CD4-positive, alpha-beta memory T cell (primary cell): ENCODE measurements around the gene CPNE4. TPM values are rescaled to one million over a fixed set of nuclear protein-coding genes. Genes with fewer than 3 reads are reported as not detected.

Experiments
- CTCF ChIA-PET: fragments of 350-600 bp; sonication (Branson Sonifier 250); formaldehyde crosslinking; loops from one replicate; lab custom pipeline; 2021; ENCODE audit warnings: inconsistent platforms; ENCODE audit not compliant: partially characterized antibody; lab: Charles Lee
- POLR2A ChIA-PET: fragments of 350-600 bp; sonication (Branson Sonifier 250); formaldehyde crosslinking; loops from one replicate; lab custom pipeline; 2021; ENCODE audit not compliant: partially characterized antibody; lab: Charles Lee
- DNase-seq, 5 donors: peaks; one replicate each; pipeline versions ENCODE4 v3.0.0 to v3.0.0-alpha.2; 2020 to 2022; ENCODE audit warnings: mixed read lengths in 1 of 5
- H3K27ac ChIP-seq: one replicate; pipeline ENCODE4 v1.7.0; 2013; ENCODE audit warnings: low read depth, low read length
- H3K27me3 ChIP-seq: 2 replicates; pipeline ENCODE4 v1.7.0; 2013; ENCODE audit warnings: mild to moderate bottlenecking, low read length, moderate library complexity; ENCODE audit not compliant: insufficient read depth
- H3K36me3 ChIP-seq: 2 replicates; pipeline ENCODE4 v1.7.0; 2013; ENCODE audit warnings: mild to moderate bottlenecking, low read length, moderate library complexity; ENCODE audit not compliant: insufficient read depth
- H3K4me1 ChIP-seq: 2 replicates; pipeline ENCODE4 v1.7.0; 2013; ENCODE audit warnings: mild to moderate bottlenecking, low read length, moderate library complexity; ENCODE audit not compliant: insufficient read depth
- H3K4me3 ChIP-seq, 2 donors: one replicate each; pipeline ENCODE4 v1.7.0; 2013; ENCODE audit warnings: low read length in 2 of 2, mild to moderate bottlenecking in 1 of 2
- H3K9me3 ChIP-seq, 2 donors: one replicate each; pipeline ENCODE4 v1.7.0; 2013; ENCODE audit warnings: low read length in 2 of 2, control low read depth in 1 of 2; ENCODE audit not compliant: control insufficient read depth in 1 of 2
- H3K27ac Mint-ChIP-seq, 7 donors: one replicate each; pipeline ENCODE4 v1.8.0; 2020 to 2021; ENCODE audit warnings: mixed read lengths in 7 of 7, mild to moderate bottlenecking in 6 of 7, inconsistent platforms in 3 of 7, moderate library complexity in 3 of 7
- H3K27me3 Mint-ChIP-seq, 2 donors: one replicate each; pipeline ENCODE4 v1.8.0; 2020 to 2021; ENCODE audit warnings: mixed read lengths in 2 of 2
- H3K36me3 Mint-ChIP-seq, 2 donors: one replicate each; pipeline ENCODE4 v1.8.0; 2020 to 2021; ENCODE audit warnings: mixed read lengths in 2 of 2, inconsistent platforms in 1 of 2, mild to moderate bottlenecking in 1 of 2
- H3K4me1 Mint-ChIP-seq, 4 donors: one replicate each; pipeline ENCODE4 v1.8.0; 2020 to 2021; ENCODE audit warnings: mixed read lengths in 4 of 4, mild to moderate bottlenecking in 1 of 4
- H3K4me3 Mint-ChIP-seq, 8 donors: one replicate each; pipeline ENCODE4 v1.8.0; 2020 to 2021; ENCODE audit warnings: mixed read lengths in 8 of 8, mild to moderate bottlenecking in 7 of 8, moderate library complexity in 6 of 8, inconsistent platforms in 3 of 8
- H3K9me3 Mint-ChIP-seq, 8 donors: one replicate each; pipeline ENCODE4 v1.8.0; 2020 to 2021; ENCODE audit warnings: mixed read lengths in 8 of 8, mild to moderate bottlenecking in 5 of 8, inconsistent platforms in 3 of 8, moderate library complexity in 1 of 8
- intact Hi-C: fragments of 100-400 bp; cut with micrococcal nuclease; formaldehyde crosslinking; loops from one replicate; pipeline ENCODE4 v1.15.1; 2023
- polyA plus RNA-seq, 2 donors: library from polyadenylated mRNA; unstranded; fragments of 300-500 nt; fragmentation: Illumina TruSeq; gene quantifications; one replicate each; pipeline ENCODE4 v1.2.3, GENCODE V29; 2021
- total RNA-seq, 2 experiments: library from RNA; stranded (reverse); gene quantifications; one replicate each; pipeline ENCODE4 v1.2.3, GENCODE V29; 2021

The CPNE4 gene
- total and polyA plus RNA-seq, 4 experiments from 2014 or later = not detected

GRCh38 chr3:131620977-131621376, 413.8 kb downstream of the CPNE4 start:
- Histone ChIP-seq H3K9me3 (no peaks in the 10 kb centered on the region), H3K36me3 (no peaks in the 10 kb centered on the region), H3K4me1 (no peaks in the 10 kb centered on the region), H3K27ac (no peak overlapping the region), H3K27me3 (no peaks in the 10 kb centered on the region), H3K4me3 (no peak overlapping the region)
- CTCF ChIA-PET = no interaction called here
- Mint-ChIP-seq H3K27me3 (peaks cover 7 to 11% of the 10 kb centered on the region in 2 donors), H3K36me3 (no peaks in the 10 kb centered on the region), H3K27ac (no peak overlapping the region), H3K4me3 (no peak overlapping the region), H3K4me1 (no peaks in the 10 kb centered on the region), H3K9me3 (peaks cover 0 to 1% (median 0%) of the 10 kb centered on the region in 8 donors)
- POLR2A ChIA-PET = no interaction called here
- no peak for DNase-seq
- intact Hi-C loops = no loop called here

- no peaks in the 10 kb centered on the region for H3K36me3 ChIP-seq
- intact Hi-C loops = no loop called here
- Mint-ChIP-seq H3K4me3 (no peak overlapping the region), H3K9me3 (peaks cover 0 to 1% (median 0%) of the 10 kb centered on the region in 8 donors), H3K36me3 (no peaks in the 10 kb centered on the region), H3K27ac (no peak overlapping the region), H3K27me3 (peaks cover 7 to 12% of the 10 kb centered on the region in 2 donors), H3K4me1 (no peaks in the 10 kb centered on the region)
- no peak overlapping the region for H3K27ac ChIP-seq
- no peaks in the 10 kb centered on the region for H3K27me3 ChIP-seq
- no peaks in the 10 kb centered on the region for H3K4me1 ChIP-seq
- DNase-seq = no peak
- H3K4me3 ChIP-seq = no peak overlapping the region
- ChIA-PET CTCF (no interaction called here), POLR2A (no interaction called here)
- no peaks in the 10 kb centered on the region for H3K9me3 ChIP-seq
These were observed 415.0 kb downstream of the CPNE4 start for GRCh38 chr3:131619821-131620220.

GRCh38 chr3:131616719-131617118, 418.1 kb downstream of the CPNE4 start:
- no peaks in the 10 kb centered on the region for H3K36me3 Mint-ChIP-seq
- ChIA-PET POLR2A (no interaction called here), CTCF (no interaction called here)
- no peak for DNase-seq
- H3K4me3 Mint-ChIP-seq = no peak overlapping the region
- no peaks in the 10 kb centered on the region for H3K9me3 ChIP-seq
- no peaks in the 10 kb centered on the region for H3K4me1 ChIP-seq
- H3K27ac Mint-ChIP-seq = no peak overlapping the region
- no peak overlapping the region for H3K27ac ChIP-seq
- peaks cover 10 to 17% of the 10 kb centered on the region in 2 donors for H3K27me3 Mint-ChIP-seq
- no peaks in the 10 kb centered on the region for H3K27me3 ChIP-seq
- no peak overlapping the region for H3K4me3 ChIP-seq
- no peaks in the 10 kb centered on the region for H3K36me3 ChIP-seq
- intact Hi-C loops = no loop called here
- H3K9me3 Mint-ChIP-seq = peaks cover 0 to 3% (median 0%) of the 10 kb centered on the region in 8 donors
- H3K4me1 Mint-ChIP-seq = no peaks in the 10 kb centered on the region

GRCh38 chr3:131612745-131613144, 422.1 kb downstream of the CPNE4 start:
- Histone ChIP-seq H3K4me1 (no peaks in the 10 kb centered on the region), H3K36me3 (no peaks in the 10 kb centered on the region), H3K4me3 (no peak overlapping the region), H3K27me3 (no peaks in the 10 kb centered on the region), H3K9me3 (no peaks in the 10 kb centered on the region), H3K27ac (no peak overlapping the region)
- Mint-ChIP-seq H3K4me1 (no peaks in the 10 kb centered on the region), H3K27ac (no peak overlapping the region), H3K36me3 (no peaks in the 10 kb centered on the region), H3K4me3 (no peak overlapping the region), H3K9me3 (peaks cover 0 to 1% (median 0%) of the 10 kb centered on the region in 8 donors), H3K27me3 (peaks cover 9 to 18% of the 10 kb centered on the region in 2 donors)
- ChIA-PET POLR2A (no interaction called here), CTCF (no interaction called here)
- DNase-seq = no peak
- intact Hi-C loops = no loop called here

GRCh38 chr3:131610174-131610573, 424.6 kb downstream of the CPNE4 start:
- H3K4me3 ChIP-seq = no peak overlapping the region
- intact Hi-C loops = no loop called here
- CTCF ChIA-PET = no interaction called here
- H3K27ac ChIP-seq = no peak overlapping the region
- no peaks in the 10 kb centered on the region for H3K27me3 ChIP-seq
- Mint-ChIP-seq H3K27ac (no peak overlapping the region), H3K9me3 (peaks cover 0 to 1% (median 0%) of the 10 kb centered on the region in 8 donors), H3K36me3 (no peaks in the 10 kb centered on the region), H3K4me3 (no peak overlapping the region), H3K27me3 (peaks cover 10 to 14% of the 10 kb centered on the region in 2 donors), H3K4me1 (no peaks in the 10 kb centered on the region)
- no peaks in the 10 kb centered on the region for H3K4me1 ChIP-seq
- POLR2A ChIA-PET = no interaction called here
- H3K9me3 ChIP-seq = no peaks in the 10 kb centered on the region
- no peaks in the 10 kb centered on the region for H3K36me3 ChIP-seq
- no peak for DNase-seq

- intact Hi-C loops = no loop called here
- Mint-ChIP-seq H3K4me1 (no peaks in the 10 kb centered on the region), H3K27ac (no peak overlapping the region), H3K27me3 (peaks cover 10% of the 10 kb centered on the region in 2 donors), H3K9me3 (no peaks in the 10 kb centered on the region), H3K4me3 (no peak overlapping the region), H3K36me3 (no peaks in the 10 kb centered on the region)
- Histone ChIP-seq H3K4me1 (no peaks in the 10 kb centered on the region), H3K9me3 (no peaks in the 10 kb centered on the region), H3K27ac (no peak overlapping the region), H3K4me3 (no peak overlapping the region), H3K36me3 (no peaks in the 10 kb centered on the region), H3K27me3 (no peaks in the 10 kb centered on the region)
- CTCF ChIA-PET = no interaction called here
- DNase-seq = no peak
- POLR2A ChIA-PET = no interaction called here
These were observed 426.1 kb downstream of the CPNE4 start for GRCh38 chr3:131608741-131609140.

GRCh38 chr3:131608296-131608695, 426.5 kb downstream of the CPNE4 start:
- ChIA-PET CTCF (no interaction called here), POLR2A (no interaction called here)
- no peak overlapping the region for H3K4me3 ChIP-seq
- Mint-ChIP-seq H3K27me3 (peaks cover 10% of the 10 kb centered on the region in 2 donors), H3K4me3 (no peak overlapping the region), H3K9me3 (no peaks in the 10 kb centered on the region), H3K4me1 (no peaks in the 10 kb centered on the region), H3K36me3 (no peaks in the 10 kb centered on the region), H3K27ac (no peak overlapping the region)
- H3K36me3 ChIP-seq = no peaks in the 10 kb centered on the region
- H3K27ac ChIP-seq = no peak overlapping the region
- intact Hi-C loops = no loop called here
- H3K27me3 ChIP-seq = no peaks in the 10 kb centered on the region
- H3K4me1 ChIP-seq = no peaks in the 10 kb centered on the region
- no peak for DNase-seq
- H3K9me3 ChIP-seq = no peaks in the 10 kb centered on the region

- Histone ChIP-seq H3K27me3 (no peaks in the 10 kb centered on the region), H3K9me3 (no peaks in the 10 kb centered on the region), H3K4me1 (no peaks in the 10 kb centered on the region), H3K4me3 (no peak overlapping the region), H3K27ac (no peak overlapping the region), H3K36me3 (no peaks in the 10 kb centered on the region)
- no peaks in the 10 kb centered on the region for H3K36me3 Mint-ChIP-seq
- DNase-seq = no peak
- no peaks in the 10 kb centered on the region for H3K4me1 Mint-ChIP-seq
- no peaks in the 10 kb centered on the region for H3K9me3 Mint-ChIP-seq
- intact Hi-C loops = no loop called here
- CTCF ChIA-PET = no interaction called here
- POLR2A ChIA-PET = no interaction called here
- H3K27me3 Mint-ChIP-seq = peaks cover 7 to 17% of the 10 kb centered on the region in 2 donors
- no peak overlapping the region for H3K4me3 Mint-ChIP-seq
- no peak overlapping the region for H3K27ac Mint-ChIP-seq
These were observed 428.9 kb downstream of the CPNE4 start for GRCh38 chr3:131605916-131606315.
